ENCODE data around the gene CARNS1. TPM values are rescaled to one million over a fixed set of nuclear protein-coding genes. Genes with fewer than 3 reads are reported as not detected.

Gene CARNS1, protein sequence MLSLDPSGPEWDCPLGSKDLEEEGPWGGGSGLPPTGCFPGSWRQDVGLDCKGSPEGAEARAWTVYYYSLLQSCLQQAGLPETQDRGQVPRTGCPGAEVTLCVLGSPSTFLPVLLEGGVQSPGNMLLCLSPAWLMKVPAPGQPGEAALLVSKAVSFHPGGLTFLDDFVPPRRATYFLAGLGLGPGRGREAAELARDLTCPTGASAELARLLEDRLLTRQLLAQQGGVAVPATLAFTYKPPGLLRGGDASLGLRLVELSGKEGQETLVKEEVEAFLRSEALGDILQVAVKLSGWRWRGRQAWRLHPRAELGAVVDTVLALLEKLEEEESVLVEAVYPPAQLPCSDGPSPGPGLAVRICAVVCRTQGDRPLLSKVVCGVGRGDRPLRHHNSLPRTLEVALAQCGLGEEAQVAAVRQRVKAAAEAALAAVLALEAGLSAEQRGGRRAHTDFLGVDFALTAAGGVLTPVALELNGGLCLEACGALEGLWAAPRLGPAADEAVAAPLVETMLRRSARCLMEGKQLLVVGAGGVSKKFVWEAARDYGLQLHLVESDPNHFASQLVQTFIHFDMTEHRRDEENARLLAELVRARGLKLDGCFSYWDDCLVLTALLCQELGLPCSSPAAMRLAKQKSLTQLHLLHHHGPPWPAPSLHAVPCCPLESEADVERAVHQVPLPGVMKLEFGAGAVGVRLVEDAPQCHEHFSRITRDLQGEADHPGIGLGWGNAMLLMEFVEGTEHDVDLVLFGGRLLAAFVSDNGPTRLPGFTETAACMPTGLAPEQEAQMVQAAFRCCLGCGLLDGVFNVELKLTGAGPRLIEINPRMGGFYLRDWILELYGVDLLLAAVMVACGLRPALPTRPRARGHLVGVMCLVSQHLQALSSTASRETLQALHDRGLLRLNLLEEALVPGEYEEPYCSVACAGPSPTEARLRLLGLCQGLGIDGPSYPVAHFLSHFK
- total RNA-seq (2022; extraction: Qiagen RNA extraction; ENCODE audit: low read depth), result 0.12 to 0.24 TPM (median 0.16 TPM) in 5 replicates

DNA sequence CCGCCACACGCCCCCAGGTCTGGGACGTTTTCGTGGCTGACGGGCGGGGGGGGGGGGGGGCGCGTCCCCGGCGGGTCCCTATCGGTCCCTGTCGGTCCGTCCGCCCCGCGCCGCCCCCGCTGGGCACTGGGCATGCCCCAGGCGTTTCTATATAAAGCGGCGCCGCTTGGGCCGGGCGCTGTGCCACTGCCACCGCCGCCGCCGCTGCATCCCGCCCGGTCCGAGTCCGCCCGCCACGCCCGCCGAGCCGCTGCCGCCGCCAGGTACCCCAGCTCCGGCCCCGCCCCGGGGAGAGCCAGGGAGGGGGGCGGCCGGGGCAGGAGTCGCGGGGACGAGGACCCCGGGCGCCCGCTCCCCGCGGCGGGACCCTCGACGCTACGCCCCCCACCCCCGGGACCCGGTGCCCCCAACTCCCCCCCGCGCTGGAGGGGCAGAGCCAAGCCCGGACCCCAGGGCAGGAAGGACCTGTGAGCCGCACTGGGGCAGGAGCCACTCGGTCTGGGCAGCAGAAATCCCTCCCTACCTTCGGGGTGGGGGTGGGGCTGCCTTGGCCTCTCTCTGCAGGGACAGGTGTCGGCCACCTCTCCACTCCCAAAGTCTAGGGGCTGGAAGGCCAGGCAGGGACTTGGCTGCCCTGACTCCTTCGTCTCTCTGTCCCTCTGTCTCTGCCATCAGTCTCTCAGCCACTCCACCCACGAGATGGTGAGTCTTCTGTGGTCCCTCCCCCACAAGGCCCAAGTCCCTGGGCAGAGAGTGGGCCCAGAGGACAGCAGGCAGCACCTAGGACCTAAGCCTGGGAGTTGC lies at the start of gene CARNS1:
Gene CARNS1, plus strand, starts transcription at position 178 of the 804 bp plus-strand sequence. Its CDS starts 522 bp downstream, at position 700.

DNA sequence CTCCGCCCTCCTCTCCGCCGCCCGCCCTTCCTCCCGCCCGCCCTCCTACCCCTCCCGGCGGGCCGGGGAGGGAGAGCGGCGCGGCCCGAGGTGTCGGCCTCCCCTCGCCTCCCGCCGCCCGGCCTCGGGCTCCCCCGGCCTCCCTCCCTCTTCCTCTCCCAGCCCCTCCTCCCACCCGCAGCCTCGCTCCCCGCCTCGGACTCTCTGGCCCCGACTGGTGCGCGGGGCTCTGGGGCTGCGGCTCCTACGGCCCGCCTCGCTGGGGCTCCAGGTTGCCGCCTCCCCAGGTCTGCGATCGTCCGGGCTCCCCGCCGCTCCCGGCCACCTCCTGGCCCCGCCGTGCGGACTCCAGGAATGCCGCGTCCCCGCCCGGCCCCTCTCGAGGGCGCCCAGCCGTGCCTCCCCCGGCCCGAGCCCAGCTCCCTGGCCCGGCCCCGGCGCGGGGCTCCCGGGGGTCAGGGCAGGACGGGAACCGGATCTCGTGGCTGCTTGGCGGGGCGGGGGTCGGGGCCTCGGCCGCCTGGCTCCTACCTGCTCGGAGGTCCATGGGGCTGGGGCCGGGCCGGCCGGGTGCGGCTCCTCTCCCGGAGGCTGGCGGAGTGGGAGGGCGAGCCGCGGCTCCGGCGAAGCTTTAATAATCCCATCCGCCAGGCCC lies 42.4 kb upstream of the CARNS1 start, which contains the start of gene CLCF1:
Gene CLCF1, minus strand, starts transcription at position 606 of the 655 bp plus-strand sequence. Its CDS starts 59 bp downstream, at position 547.

DNA sequence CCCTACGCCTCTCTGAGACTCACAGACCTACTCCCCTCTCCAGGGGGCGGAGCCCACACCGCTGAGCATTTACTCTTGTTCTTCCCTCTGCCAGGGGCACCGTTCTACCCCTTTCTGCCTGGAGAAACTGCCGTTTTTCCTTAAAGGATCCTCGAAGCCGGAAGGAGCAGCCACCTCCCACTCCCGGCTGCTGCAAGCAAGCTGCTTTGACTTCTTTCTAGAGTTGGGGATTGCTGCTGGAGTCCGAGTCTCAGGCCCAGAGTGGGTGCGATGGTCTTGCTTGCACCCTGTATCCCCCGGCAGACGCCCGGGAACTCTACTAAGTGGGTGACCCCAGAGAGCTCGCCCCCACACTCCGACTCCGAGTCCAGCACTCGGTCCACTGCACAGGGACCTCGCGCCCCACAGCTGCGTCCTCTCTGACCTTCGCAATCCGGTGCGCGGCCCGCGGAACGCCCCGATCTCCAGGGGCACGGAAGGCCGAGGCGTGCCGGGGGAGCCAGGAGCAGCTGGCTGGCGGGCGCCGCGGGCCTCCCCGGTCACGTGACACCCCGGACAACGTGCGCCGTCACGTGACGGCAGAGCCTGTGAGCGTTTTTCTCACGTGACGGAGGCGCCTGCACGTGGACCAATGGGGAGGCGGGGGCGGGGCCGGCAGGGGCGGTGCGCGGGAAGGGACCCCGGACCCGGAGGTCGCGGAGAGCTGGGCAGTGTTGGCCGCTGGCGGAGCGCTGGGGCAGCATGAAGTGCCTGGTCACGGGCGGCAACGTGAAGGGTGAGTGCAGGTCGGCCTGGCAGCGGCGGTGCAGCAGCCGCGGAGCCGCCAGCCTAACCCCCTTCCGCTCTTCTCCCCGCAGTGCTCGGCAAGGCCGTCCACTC lies 23.9 kb upstream of the CARNS1 start, which contains the start of gene RAD9A:
Gene RAD9A, plus strand, starts transcription at position 683 of the 879 bp plus-strand sequence. Its CDS starts 59 bp downstream, at position 742.

DNA sequence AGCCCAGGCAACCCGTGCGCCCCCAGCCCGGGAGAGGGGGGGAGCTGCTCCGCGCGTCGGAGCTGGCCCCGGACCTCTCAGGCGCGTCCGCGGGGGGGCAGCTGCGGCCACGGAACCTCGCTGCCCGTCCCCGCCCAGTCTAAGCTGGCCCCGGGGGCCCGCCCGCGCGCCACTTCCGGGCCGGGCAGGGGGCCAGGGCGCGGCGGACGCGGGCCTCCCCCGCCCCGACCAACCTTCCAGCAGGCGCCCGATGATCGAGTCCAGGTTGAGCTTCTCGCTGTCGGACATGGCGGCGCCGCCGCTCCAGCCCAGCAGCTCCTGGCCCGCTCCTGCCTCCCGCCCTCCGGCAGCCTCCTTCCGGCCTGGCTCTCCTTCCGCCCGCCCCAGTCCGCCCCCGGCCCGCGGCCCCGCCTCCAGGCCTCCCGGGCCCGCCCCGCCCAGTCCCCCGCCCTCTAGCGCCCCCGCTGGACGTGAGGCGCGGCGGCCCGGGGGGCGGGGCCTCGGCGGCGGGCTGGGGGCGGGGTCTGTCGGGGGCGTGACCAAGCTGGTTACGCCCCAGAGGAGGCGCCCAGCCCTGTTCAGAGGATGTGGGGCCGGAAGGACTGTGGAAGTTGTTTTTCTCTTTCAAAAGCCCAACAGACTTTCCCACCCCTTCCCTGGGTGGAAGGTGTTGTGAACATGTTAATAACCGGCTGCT lies 13.8 kb upstream of the CARNS1 start, which contains the start of gene PPP1CA:
Gene PPP1CA, minus strand, starts transcription at position 364 of the 697 bp plus-strand sequence. Its CDS starts 76 bp downstream, at position 288.

DNA sequence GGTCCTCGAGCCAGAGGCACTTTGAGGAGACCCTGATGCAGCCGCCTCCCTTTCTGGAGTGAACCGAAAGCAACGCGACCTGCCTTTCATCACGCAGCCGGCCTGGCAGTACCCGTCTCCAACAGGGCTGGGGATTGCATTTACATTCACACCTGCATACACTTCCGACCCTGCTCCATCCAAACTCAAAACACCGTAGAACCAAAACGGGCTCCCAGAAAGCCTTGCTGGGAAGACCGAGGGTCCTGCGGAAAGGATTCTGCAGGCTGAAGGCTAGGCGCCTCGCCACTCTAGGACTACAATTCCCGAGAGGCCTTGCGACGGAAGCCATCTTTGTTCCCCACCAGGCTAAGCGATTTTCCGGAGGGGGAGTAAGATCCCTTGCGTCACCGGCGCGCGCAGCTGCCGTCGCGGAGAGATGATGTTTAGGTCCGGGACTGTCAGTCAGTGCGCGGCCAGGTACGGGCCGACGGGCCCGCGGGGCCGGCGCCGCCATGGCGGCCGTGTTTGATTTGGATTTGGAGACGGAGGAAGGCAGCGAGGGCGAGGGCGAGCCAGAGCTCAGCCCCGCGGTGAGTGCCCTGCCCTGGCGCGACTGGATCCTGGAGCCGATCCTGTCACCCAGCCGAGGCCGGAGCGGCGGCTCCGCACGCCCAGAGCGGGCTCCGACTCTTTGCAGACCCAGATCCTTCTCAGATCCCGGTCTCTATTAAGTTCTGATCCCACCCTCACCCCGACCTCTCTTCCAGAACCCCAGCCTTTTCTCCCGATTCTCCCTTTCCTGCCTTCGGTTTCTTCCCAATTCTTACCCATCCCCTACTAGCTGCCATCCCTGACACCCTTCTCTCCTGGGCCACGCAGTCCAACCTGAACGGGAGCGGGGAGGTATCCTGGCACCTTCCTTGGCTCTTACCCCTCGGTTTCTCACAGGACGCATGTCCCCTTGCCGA lies 12.8 kb downstream of the CARNS1 start, which contains the start of gene RPS6KB2:
Gene RPS6KB2, plus strand, starts transcription at position 443 of the 950 bp plus-strand sequence. Its CDS starts 52 bp downstream, at position 495.

DNA sequence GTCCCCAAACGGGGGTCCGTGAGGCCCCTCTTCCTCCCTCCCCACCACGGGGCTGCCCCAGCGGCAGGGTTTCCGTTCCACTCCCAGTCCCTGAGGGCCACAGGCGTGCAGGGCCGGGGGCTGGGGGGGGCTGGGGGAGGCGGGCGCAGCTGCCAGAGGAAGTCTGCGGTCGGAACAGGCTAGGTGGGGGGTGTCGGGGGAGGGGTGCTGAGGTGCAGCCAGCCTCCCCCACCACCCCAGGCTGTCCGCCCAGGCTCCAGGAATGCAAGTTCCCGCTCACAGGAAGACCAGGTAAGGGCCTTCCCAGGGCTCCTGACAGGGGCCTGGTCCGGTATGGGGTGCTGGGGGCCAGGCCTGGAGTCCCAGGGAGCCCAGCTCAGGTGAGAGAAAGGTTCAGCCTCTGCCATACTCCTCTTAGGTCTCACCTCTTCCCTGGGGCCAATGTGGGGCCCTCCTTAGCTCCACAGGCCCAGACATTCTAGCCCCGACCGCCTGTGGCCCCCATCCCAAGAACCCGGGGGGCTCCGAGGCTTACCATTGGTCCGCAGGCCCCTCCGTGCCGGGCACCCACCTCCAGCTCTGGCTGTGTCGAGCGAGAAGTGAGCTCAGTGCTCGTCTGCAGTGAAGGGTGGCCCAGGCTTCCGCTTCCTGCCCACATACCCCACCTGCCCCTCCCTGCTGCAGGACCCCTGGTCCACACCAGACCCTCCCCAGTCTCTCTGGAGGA lies 21.8 kb downstream of the CARNS1 start, which contains the start of gene PTPRCAP:
Gene PTPRCAP, minus strand, starts transcription at position 601 of the 727 bp plus-strand sequence. Its CDS starts 63 bp downstream, at position 538.

DNA sequence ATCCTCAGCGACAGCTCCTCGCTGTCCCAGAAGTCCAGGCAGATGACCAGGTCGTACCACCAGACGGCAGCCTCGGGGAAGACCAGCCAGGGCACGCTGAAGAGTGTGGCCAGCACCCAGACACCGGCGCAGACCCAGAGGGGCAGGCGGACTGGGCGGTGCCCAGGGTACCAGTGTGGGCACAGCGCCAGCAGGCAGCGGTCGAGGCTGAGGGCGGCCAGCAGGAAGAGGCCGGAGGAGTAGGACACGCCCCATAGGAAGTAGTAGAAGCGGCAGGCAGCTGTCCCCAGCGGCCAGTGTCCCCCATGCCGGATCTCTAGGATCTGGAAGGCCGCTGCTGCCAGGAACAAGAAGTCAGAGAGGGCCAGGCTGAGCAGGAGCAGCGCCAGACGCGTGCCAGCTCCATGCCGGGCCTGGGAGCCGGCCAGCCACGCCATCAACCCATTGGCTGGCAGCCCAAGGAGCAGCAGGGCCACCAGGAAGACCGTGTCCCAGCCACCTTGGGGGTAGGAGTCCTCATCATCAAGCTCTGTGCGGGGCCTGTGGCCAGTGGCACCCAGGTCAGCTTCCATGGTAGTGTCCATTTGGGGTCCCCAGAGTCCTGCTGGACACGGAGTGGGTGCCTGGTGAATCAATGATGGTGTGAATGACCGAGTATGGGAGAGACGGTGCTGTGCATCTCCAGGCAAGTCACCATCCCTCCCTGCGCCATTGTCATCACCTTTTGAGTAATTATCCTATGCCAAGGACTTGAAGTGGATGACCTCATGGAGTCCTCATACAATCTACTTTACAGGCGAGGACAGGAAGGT lies 36.9 kb downstream of the CARNS1 start, which contains the start of gene GPR152:
Gene GPR152, minus strand, starts transcription at position 589 of the 812 bp plus-strand sequence. Its CDS starts 5 bp downstream, at position 584.

DNA sequence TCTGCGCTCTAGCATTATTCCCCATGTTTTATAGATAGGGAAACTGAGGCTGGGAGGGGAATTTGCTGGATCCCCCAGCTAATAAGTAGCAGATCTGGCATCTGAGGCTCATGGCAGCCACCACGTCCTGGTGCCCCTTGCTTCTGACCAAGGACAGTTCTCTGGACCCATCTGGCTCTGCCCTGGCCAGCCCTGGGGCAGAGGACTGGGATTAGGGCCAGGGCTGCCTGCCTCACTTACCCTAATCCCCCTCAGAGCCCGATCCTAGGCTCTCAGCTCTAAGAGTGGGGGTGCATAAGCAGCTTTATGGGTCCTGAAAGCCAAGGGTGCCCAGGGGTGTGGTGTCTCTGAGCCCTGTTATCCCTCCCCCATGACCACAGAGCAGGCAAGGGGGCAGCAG lies 39.6 kb downstream of the CARNS1 start, which contains the start of gene CABP4:
Gene CABP4, plus strand, starts transcription at position 301 of the 400 bp plus-strand sequence. Its CDS starts 70 bp downstream, at position 371.

DNA sequence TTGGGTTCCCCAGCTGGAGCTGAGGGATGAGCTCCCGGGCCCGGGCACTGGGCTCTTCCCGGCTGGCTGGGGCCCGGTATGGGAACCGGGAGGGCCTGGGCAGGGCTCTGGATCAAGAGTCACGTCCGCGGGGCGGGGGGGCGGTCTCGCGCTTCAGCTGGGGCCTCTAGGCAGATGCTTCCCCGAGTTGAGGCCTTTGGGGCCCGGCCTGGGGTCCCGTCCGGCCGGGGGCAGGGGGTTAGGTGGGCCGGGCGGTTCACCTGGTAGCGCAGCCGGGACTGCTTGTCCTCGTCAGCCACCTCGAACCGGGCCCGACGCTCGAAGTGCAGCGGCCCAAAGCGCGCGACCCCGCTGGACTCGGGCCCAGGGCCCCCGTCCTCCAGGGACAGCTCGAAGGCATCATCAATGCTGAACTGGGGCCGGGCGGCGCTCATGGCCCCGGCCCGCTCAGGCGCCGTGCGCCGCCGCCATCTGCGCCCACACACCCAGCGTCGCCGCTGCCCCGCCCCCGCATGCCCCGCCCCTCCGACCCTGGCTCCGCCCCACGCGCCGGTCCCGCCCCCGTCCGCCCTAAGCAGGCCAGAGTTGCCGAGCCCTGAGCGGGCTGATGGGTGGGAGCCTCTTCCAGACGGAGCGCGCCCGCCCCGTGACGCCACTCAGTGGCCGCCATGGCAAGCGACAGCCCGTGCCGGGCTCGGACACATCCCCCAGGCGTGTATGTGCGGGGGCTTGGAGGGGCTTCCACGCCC lies 53.5 kb downstream of the CARNS1 start, which contains the start of gene TMEM134:
Gene TMEM134, minus strand, starts transcription at position 493 of the 749 bp plus-strand sequence. Its CDS starts 59 bp downstream, at position 434.

Other genes with a start within 250 kb of the CARNS1 start
- 25.9 to 40.4 TPM (median 37.5 TPM) in 5 replicates for gene GRK2, start 149.2 kb upstream of the CARNS1 start, total RNA-seq (2022; extraction: Qiagen RNA extraction; ENCODE audit: low read depth)
- 20.0 to 29.6 TPM (median 25.1 TPM) in 5 replicates for gene ANKRD13D, start 126.4 kb upstream of the CARNS1 start, total RNA-seq (2022; extraction: Qiagen RNA extraction; ENCODE audit: low read depth)
- gene SSH3, start 112.1 kb upstream of the CARNS1 start, total RNA-seq (2022; extraction: Qiagen RNA extraction; ENCODE audit: low read depth), result 16.1 to 33.6 TPM (median 21.4 TPM) in 5 replicates
- 201 to 271 TPM (median 246 TPM) in 5 replicates for gene POLD4, start 62.1 kb upstream of the CARNS1 start, total RNA-seq (2022; extraction: Qiagen RNA extraction; ENCODE audit: low read depth)
- gene CLCF1, start 42.1 kb upstream of the CARNS1 start, total RNA-seq (2022; extraction: Qiagen RNA extraction; ENCODE audit: low read depth), result 43.7 to 49.7 TPM (median 44.6 TPM) in 5 replicates
- 24.4 to 39.1 TPM (median 35.9 TPM) in 5 replicates for gene RAD9A, start 23.7 kb upstream of the CARNS1 start, total RNA-seq (2022; extraction: Qiagen RNA extraction; ENCODE audit: low read depth)
- gene PPP1CA, start 13.8 kb upstream of the CARNS1 start, total RNA-seq (2022; extraction: Qiagen RNA extraction; ENCODE audit: low read depth), result 272 to 298 TPM (median 294 TPM) in 5 replicates
- 0.07 to 0.22 TPM in 2 of 5 replicates, not detected in the others for gene TBC1D10C, start 11.6 kb upstream of the CARNS1 start, total RNA-seq (2022; extraction: Qiagen RNA extraction; ENCODE audit: low read depth)
- 38.4 to 52.4 TPM (median 50.5 TPM) in 5 replicates for gene RPS6KB2, start 12.8 kb downstream of the CARNS1 start, total RNA-seq (2022; extraction: Qiagen RNA extraction; ENCODE audit: low read depth)
- 0.20 to 0.50 TPM (median 0.36 TPM) in 4 of 5 replicates, not detected in the other for gene PTPRCAP, start 22.0 kb downstream of the CARNS1 start, total RNA-seq (2022; extraction: Qiagen RNA extraction; ENCODE audit: low read depth)
- 47.7 to 60.2 TPM (median 56.9 TPM) in 5 replicates for gene CORO1B, start 27.8 kb downstream of the CARNS1 start, total RNA-seq (2022; extraction: Qiagen RNA extraction; ENCODE audit: low read depth)
- not detected in 5 replicates for gene GPR152, start 37.1 kb downstream of the CARNS1 start, total RNA-seq (2022; extraction: Qiagen RNA extraction; ENCODE audit: low read depth)
- not detected in 5 replicates for gene CABP4, start 39.7 kb downstream of the CARNS1 start, total RNA-seq (2022; extraction: Qiagen RNA extraction; ENCODE audit: low read depth)
- 42.5 to 61.2 TPM (median 52.1 TPM) in 5 replicates for gene TMEM134, start 53.6 kb downstream of the CARNS1 start, total RNA-seq (2022; extraction: Qiagen RNA extraction; ENCODE audit: low read depth)
- 44.1 to 54.3 TPM (median 48.7 TPM) in 5 replicates for gene AIP, start 67.3 kb downstream of the CARNS1 start, total RNA-seq (2022; extraction: Qiagen RNA extraction; ENCODE audit: low read depth)
- gene PITPNM1, start 89.7 kb downstream of the CARNS1 start, total RNA-seq (2022; extraction: Qiagen RNA extraction; ENCODE audit: low read depth), result 41.1 to 63.5 TPM (median 53.4 TPM) in 5 replicates
- 70.1 to 119 TPM (median 105 TPM) in 5 replicates for gene CDK2AP2, start 92.5 kb downstream of the CARNS1 start, total RNA-seq (2022; extraction: Qiagen RNA extraction; ENCODE audit: low read depth)
- gene CABP2, start 107.8 kb downstream of the CARNS1 start, total RNA-seq (2022; extraction: Qiagen RNA extraction; ENCODE audit: low read depth), result not detected in 5 replicates
- 1,398 to 1,764 TPM (median 1,658 TPM) in 5 replicates for gene GSTP1, start 168.1 kb downstream of the CARNS1 start, total RNA-seq (2022; extraction: Qiagen RNA extraction; ENCODE audit: low read depth)
- 138 to 149 TPM (median 148 TPM) in 5 replicates for gene NDUFV1, start 191.3 kb downstream of the CARNS1 start, total RNA-seq (2022; extraction: Qiagen RNA extraction; ENCODE audit: low read depth)
- gene NUDT8, start 214.3 kb downstream of the CARNS1 start, total RNA-seq (2022; extraction: Qiagen RNA extraction; ENCODE audit: low read depth), result 6.3 to 14.4 TPM (median 12.4 TPM) in 5 replicates
- gene TBX10, start 224.1 kb downstream of the CARNS1 start, total RNA-seq (2022; extraction: Qiagen RNA extraction; ENCODE audit: low read depth), result not detected in 5 replicates
- 1.3 to 2.1 TPM (median 1.3 TPM) in 5 replicates for gene ACY3, start 235.1 kb downstream of the CARNS1 start, total RNA-seq (2022; extraction: Qiagen RNA extraction; ENCODE audit: low read depth)